Measurements from ENCODE around the gene DENND6B.

GRCh38 chr22:50264946-50265669, 61.7 kb downstream of the DENND6B start:
- TF ChIP-seq POLR2A (IDR thresholded peaks at IDR 0.05) (no peak), CTCF (IDR thresholded peaks at IDR 0.05) (no peak)
